DND-41 (cell line): ENCODE data around the gene GLT8D2.

Experiments
- EZH2 ChIP-seq: IDR thresholded peaks from 3 replicates; pipeline ENCODE4 v1.6.1; 2012; ENCODE audit warnings: borderline replicate concordance, low read depth, mild to moderate bottlenecking, moderate library complexity, low read length, inconsistent platforms; ENCODE audit not compliant: severe bottlenecking
- TF ChIP-seq, protein P1 (sequence below): IDR thresholded peaks from 2 replicates; pipeline ENCODE4 v1.5.1; 2012; ENCODE audit warnings: borderline replicate concordance, low read length, moderate library complexity, mild to moderate bottlenecking; ENCODE audit not compliant: poor library complexity, severe bottlenecking; ENCODE audit errors: extremely low read depth

DNA sequence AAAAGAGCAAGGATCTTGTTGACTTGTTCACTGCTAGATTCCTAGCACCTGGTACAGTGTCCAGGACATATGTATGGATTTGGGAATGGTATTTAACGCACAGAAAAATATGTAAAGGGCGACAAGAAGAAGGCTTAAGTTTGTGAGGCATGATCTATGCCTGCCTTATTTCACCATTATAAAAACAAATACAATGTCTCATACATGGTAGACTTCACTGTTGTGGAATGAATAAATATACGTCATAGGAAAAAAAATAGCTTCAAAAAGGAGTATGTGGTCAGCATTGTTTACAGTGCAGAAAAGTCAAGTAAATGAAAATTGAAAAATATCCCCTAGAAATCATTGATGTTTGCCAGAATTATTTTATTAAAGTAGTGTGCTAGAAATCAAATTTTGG lies 44.3 kb upstream of the GLT8D2 start:
- TF ChIP-seq, protein P1, sequence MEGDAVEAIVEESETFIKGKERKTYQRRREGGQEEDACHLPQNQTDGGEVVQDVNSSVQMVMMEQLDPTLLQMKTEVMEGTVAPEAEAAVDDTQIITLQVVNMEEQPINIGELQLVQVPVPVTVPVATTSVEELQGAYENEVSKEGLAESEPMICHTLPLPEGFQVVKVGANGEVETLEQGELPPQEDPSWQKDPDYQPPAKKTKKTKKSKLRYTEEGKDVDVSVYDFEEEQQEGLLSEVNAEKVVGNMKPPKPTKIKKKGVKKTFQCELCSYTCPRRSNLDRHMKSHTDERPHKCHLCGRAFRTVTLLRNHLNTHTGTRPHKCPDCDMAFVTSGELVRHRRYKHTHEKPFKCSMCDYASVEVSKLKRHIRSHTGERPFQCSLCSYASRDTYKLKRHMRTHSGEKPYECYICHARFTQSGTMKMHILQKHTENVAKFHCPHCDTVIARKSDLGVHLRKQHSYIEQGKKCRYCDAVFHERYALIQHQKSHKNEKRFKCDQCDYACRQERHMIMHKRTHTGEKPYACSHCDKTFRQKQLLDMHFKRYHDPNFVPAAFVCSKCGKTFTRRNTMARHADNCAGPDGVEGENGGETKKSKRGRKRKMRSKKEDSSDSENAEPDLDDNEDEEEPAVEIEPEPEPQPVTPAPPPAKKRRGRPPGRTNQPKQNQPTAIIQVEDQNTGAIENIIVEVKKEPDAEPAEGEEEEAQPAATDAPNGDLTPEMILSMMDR: no peak
- no peak for TF ChIP-seq EZH2
